GM21515 (cell line): ENCODE measurements around the gene PLEKHA6.

ENCODE experiments used
- ATAC-seq: cut with Tn5 transposase; IDR thresholded peaks from one replicate; pipeline ENCODE4 v1.9.1; 2021; ENCODE audit not compliant: unreplicated experiment

PLEKHA6 gene

GRCh38 chr1:204383163-204383904 lies 23.6 kb upstream of the PLEKHA6 start:
- ATAC-seq, result no peak

DNA sequence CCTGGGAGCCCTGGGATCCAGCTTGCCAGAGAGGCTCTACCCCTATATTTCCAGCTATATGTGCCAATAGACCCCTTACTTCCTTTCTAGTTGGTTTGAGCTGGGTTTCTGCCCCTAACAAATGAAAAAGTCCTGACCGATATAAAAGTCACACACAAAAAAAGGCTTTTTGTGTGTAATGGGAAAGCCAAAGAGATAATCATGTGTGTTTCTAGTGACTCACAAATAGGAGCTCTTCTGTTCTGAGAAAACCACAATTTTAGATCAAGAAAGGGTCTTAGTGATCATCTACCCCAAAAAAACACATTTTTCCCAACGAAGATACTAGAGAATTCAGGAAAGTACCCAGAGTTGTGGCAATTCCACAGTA lies 23.0 kb upstream of the PLEKHA6 start:
- ATAC-seq, result no peak

DNA sequence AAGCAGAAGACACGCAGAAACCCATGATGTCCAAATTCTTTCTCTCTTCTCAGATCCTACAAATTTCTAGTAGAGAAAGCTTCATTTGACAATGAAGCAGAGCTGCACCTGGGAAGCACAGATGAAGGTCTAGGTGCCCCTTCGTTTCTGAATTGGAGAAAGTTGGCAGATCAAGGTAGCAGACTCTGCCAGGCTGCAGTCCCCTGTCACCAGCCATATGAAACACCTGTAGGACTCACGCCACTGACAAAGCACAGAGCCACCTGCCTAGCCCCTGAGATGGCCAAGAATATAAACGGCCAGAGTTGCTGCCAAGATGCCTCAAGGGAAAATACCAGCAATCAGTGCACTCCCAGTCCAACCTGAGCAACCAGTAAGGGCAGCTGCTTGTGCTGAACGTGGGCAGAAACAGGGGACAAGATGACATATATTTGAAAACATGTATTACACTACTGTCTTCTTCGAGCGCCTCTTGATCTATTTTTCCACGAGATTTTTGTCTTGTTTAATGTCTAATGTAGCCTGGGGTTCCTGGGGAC lies 20.6 kb upstream of the PLEKHA6 start:
- ATAC-seq, result no peak

DNA sequence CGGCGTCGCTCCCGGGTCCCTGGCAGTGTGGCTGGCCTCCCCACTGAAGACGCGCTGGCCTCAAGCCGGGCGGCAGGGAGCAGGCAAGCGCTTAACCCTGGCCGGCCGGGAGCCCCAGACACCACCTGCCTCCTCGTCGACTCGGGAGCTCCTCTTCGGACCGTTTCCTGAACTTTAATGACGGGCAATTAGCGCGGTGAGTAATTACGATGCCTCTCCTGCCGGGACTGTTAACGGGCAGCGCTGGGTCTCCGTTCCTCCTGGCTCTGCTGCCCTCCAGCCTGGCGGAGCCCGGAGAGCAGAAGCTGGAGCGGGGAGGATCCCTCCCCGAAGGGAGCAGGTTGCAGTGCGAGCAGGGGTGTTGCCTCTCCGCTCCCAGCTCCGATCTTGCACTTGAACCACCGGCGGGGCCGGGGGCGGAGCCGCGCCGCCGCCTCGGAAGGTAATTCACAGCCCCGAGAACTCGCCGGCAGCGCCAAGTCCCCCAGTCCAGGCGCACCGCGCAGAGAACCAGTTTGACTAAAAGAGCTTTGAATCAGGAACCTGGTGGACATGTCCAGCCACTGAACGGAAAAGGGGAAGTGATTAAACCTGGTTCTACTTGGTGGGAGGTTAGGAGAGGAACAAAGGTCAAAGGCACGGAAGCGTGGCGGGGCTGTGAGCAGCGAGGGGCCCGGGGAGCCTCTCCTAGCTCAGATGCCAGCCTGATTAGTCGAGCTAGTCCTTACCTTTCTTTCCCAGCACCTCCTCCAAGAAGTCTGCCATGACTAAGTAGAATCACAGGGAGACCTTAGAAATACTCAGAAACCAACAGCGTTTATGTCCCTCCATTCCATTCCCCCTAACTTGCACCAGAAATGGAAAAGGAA lies 18.3 kb upstream of the PLEKHA6 start:
- ATAC-seq, result no peak

- no peak for ATAC-seq
Observed at GRCh38 chr1:204376919-204377799, 17.4 kb upstream of the PLEKHA6 start.

DNA sequence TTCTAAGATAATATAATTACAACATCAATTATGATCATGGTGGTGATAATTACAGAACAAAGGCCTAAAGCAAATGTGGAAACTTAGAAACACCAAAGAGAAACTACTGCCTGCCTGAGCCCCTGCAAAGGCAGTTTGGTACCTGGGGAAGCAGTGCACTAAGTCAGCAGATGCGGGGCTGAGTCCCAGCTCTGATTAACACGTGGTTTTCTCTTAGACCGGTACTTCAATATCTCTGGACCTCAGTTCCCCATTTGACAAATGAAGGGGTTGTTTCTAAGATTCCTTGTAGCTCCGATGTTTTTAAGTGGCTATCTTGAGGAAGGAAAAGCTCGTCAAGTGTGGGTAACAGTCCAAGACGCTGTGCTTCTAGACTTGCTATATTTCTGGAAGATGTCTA lies 16.7 kb upstream of the PLEKHA6 start:
- no peak for ATAC-seq

DNA sequence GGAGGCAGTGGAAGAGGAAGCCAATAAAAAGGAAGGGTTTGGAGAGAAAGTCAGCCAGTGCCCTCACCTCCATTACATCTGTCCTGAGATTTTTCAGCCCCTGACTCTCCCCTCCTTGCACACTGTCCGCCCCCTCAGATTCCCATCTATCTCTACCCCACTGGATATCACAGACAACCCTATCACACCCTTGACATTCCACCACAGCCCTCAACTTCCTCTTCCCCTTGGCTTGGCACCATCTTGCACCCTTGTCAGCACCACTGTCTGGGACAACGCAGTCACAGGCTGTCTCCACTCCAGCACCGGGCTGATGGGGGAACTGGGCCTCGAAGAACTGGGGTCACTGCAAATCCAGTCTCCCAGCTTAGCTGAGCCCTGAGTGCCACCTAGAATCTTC lies 14.2 kb upstream of the PLEKHA6 start:
- ATAC-seq, result no peak

- ATAC-seq, result no peak
Observed at GRCh38 chr1:204370176-204370575, 10.4 kb upstream of the PLEKHA6 start.

DNA sequence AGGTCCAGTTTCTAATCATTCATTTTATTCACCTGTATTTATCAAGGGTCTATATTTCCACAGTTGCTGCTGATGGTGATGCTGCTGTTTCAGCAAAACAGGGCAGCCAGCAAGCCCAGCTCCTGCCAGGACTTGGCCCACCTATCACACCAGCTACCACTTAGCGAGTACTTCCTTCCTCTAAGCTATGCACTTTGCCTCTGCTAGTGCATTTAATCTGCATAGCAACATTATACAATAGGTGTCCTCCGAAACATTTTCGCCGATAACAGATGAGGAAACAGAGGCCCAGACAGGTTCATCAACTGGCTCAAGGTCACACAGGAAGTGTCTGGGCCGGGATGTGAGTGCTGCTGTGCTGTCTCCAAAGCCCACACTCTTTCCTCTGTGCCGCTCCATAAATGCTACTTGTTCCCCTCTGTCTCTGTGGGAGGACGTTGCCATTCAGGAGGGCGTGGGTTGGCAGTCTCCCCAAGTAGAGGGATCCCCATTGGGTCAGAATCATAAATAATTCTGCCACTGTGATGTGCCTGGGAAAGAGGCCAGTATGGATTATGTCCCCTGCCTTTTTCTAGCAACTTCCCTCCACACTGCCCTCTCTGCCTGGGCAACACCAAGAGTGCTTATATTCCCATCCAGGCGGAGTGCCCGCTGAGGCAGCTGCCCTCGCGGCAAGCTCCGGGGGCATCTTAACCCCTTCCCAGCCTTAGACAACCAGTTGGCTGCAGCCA lies 9.4 kb upstream of the PLEKHA6 start:
- no peak for ATAC-seq

DNA sequence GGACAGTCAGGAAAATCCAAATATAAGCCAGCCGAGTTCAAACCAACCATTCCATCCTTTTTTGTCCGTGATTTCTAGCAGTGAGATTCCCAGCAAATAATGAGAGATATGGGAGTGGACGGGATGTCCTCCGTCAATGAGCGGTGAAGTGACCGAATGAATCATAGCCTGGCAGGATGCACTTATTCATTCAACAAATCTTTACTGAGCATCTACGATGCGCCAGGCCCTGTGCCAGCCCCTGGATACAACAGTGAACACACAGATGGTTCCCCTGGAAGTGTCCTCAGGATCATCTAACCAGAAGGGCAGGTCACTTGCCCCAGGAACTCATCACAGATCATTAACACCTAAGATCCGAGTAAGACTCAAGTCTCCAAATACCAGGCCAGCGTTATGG lies 8.2 kb upstream of the PLEKHA6 start:
- no peak for ATAC-seq

DNA sequence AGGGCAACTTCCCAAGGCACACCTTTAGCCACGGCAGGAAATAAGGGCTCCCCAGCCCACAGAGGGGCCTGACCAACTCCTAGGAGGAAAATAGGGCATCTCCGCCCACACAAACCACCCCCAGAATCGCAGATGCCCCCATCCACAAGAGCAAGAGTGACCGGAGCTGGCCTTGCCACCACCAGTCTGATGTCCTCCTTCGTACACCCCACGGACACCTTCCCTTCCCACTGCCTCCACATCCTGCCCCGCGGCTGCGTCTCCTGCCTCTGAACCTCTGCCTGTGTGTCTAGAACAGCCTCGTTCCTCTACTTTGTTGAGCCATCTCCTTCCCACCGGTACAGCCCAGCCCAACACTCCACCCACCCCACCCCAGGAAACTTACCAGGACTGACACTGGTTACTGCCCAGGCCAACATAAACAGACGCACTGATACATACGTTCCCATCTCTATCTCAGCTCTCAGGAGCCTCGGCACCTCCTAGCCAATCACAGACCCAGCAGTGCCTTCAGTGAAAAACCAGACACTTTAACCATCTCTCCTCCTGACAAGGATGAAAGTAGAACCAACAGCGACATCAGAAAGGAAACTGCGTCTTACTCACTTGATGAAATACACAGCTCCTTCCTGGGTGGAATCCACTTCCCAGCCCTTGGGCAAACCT lies 7.6 kb upstream of the PLEKHA6 start:
- ATAC-seq, result no peak

- ATAC-seq, result no peak
Observed at GRCh38 chr1:204366759-204367158, 7.0 kb upstream of the PLEKHA6 start.

- peak; percentile 65 for ATAC-seq
Observed at GRCh38 chr1:204363335-204364114, 3.8 kb upstream of the PLEKHA6 start.

GRCh38 chr1:204362984-204363334 lies 3.2 kb upstream of the PLEKHA6 start:
- ATAC-seq, result no peak

DNA sequence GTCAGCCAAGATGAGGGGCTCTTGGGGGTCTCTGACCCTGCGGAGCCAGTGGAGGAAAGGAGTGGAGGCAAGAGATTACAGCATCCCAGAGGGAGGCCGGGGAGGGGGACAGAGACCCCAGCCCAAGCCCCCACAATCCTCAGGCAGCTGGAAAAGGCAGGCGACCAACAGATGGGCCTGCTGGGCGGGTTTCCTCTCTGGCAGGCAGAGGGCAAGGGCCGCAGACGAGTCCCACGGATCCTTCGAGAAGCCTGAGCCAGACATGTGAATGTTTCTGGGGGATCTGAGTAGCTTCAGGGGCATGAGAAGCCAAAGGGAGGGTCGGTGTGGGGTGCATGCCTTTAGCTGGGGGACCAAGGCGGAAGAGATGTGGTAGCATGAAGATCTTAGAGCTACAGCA lies 2.1 kb upstream of the PLEKHA6 start:
- ATAC-seq, result no peak

GRCh38 chr1:204361341-204361771 lies 1.6 kb upstream of the PLEKHA6 start:
- no peak for ATAC-seq

DNA sequence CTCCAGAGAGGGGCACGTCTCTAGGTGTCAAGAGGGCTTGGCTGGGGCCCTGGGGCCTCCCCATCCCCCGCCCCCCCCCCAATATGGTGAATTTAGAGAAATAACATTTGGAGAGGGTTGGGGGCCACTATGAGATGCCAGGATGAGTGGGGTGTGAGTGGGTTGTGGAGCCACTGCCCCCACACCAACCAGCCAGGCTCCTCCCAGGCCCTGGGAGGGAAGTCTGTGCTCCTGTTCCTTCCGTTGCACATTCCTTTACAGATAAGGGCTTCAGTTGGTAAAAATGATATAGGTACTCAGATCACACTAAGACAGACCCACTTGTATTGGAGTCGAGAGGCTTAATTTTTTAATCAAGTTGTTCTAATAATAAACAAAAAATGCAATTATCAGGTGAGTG lies 585 bp upstream of the PLEKHA6 start:
- ATAC-seq, result no peak

DNA sequence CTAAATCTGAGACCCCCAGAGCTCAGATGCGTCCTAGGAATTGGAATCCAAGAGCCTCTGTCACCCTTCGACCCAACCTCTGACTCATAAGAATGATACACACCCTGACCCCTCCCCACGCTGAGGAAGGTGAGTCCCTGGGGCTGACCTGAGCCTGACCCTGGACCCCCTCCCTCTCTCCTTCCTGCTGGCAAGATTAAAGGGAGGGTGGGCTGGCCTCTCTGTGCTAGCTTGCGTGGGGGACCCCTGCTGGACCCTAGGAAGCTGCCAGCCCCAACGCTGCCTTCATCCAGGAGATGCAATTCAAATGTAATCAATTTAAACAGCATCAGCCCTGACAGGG lies 627 bp downstream of the PLEKHA6 start:
- ATAC-seq, result no peak

GRCh38 chr1:204358605-204359004 lies 1.1 kb downstream of the PLEKHA6 start:
- no peak for ATAC-seq
